ENCODE results near the gene GALNT17.

GALNT17 gene

DNA sequence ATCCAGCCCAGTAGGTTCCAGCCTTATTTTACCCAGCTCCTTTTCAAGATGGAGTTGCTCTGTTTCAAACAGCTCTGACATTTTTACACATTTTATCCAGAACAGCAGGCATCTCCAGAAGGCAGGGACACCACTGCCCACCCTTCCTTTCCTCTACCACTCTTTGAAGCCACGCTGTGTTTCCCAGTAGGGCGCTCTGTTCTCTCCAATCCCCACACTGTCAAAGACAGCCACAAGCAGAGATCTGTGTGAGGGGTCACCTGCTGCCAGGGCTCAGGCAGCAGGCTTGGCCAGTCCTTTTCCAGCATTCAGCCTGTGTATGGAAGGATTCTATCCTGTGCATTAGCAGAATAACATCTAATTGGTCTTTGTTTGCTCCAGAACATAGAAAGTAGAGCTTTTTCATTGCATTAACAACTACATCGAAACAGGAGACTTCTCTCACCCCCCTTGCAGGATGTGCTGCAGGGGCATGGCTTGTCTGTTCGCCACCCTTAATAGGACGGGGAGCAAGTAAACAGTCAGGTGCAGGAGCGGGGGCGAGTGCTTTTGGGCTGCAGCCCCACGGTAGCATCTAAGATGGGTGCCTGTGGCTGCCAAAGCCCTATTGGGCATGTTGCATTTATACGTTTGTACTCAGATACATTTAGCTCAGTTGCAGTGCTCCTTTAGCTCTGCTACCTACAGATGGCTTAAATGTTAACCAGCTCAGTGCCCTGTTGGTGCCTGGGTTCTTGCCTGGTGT lies 326.1 kb downstream of the GALNT17 start:
- H3K4me3 ChIP-seq (ENCODE audit: low read length): no peak overlapping the region
- TF ChIP-seq ZNF274 (IDR thresholded peaks at IDR 0.05; ENCODE audit: low read depth, low read length): no peak

- TF ChIP-seq ZNF274 (IDR thresholded peaks at IDR 0.05; ENCODE audit: low read depth, low read length): no peak
- no peak overlapping the region for H3K4me3 ChIP-seq (ENCODE audit: low read length)
These were observed 327.2 kb downstream of the GALNT17 start for GRCh38 chr7:71459132-71459531.

DNA sequence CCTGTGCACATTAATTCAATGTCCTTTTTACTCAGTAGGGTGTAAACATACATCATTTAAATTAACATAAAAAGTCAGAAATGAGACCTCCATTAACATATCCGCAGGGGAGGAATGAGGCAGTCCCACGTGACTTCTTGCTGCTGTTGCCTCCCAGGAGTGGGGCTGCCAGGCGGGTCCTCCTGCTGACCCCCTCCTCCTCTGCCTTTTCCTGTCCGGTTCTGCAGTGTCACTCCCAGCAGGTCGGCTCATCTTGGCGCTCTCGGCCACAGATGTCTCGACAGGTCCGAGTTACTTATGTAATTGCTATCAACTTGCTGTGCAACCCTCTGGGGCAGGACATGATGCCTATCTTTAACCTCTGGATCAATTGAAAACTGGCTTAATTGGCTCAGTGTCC lies 329.6 kb downstream of the GALNT17 start:
- TF ChIP-seq ZNF274 (IDR thresholded peaks at IDR 0.05; ENCODE audit: low read depth, low read length): no peak
- no peak overlapping the region for H3K4me3 ChIP-seq (ENCODE audit: low read length)

DNA sequence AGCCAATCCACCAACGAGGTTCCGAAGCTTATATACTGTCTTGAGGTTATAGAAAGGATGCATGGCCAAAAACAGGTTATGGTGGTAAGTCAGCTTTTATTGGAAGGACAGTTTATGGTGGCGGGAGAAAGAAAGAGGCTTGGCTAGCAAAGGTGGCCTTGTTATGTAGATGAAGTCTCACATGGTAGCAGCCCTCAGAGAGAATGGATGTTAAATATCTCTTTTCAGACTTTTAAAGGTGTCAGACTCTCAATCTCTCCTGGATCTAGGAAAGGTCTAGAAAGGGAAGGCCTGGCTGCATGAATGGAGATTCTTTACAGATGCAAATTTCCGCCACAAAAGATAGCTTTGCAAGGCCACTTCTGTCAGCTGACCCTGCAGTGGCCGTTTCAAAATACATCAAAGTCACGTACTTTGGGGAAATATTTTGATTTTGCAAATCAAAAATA lies 333.8 kb downstream of the GALNT17 start:
- TF ChIP-seq ZNF274 (IDR thresholded peaks at IDR 0.05; ENCODE audit: low read depth, low read length): no peak
- H3K4me3 ChIP-seq (ENCODE audit: low read length): no peak overlapping the region

- no peak for TF ChIP-seq ZNF274 (IDR thresholded peaks at IDR 0.05; ENCODE audit: low read depth, low read length)
- H3K4me3 ChIP-seq (ENCODE audit: low read length): no peak overlapping the region
These were observed 334.7 kb downstream of the GALNT17 start for GRCh38 chr7:71466448-71467145.

- no peak for TF ChIP-seq ZNF274 (IDR thresholded peaks at IDR 0.05; ENCODE audit: low read depth, low read length)
- H3K4me3 ChIP-seq (ENCODE audit: low read length): no peak overlapping the region
These were observed 338.4 kb downstream of the GALNT17 start for GRCh38 chr7:71470326-71470725.

GRCh38 chr7:71470830-71471229 lies 338.9 kb downstream of the GALNT17 start:
- no peak for TF ChIP-seq ZNF274 (IDR thresholded peaks at IDR 0.05; ENCODE audit: low read depth, low read length)
- H3K4me3 ChIP-seq (ENCODE audit: low read length): no peak overlapping the region

DNA sequence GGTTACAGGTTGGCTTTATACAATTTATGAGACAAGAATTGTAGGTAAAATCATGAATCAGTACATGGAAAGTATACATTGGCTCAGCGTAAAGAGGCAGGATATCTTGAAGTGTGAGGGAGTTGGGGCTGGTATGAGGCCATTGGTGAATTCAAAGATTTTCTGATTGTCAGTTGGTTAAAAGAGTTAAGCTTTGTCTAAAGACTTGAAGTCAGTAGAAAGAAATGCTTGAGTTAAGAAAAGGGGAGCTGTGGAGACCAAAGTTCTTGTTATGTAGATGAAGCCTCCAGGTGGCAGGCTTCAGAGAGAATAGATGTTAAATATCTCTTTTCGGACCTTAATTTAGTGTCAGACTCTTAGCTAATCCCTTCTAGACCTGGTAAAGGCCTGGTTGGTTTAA lies 341.0 kb downstream of the GALNT17 start:
- H3K4me3 ChIP-seq (ENCODE audit: low read length): no peak overlapping the region
- TF ChIP-seq ZNF274 (IDR thresholded peaks at IDR 0.05; ENCODE audit: low read depth, low read length): no peak

- TF ChIP-seq ZNF274 (IDR thresholded peaks at IDR 0.05; ENCODE audit: low read depth, low read length): no peak
These were observed 341.5 kb downstream of the GALNT17 start for GRCh38 chr7:71473366-71473967.

DNA sequence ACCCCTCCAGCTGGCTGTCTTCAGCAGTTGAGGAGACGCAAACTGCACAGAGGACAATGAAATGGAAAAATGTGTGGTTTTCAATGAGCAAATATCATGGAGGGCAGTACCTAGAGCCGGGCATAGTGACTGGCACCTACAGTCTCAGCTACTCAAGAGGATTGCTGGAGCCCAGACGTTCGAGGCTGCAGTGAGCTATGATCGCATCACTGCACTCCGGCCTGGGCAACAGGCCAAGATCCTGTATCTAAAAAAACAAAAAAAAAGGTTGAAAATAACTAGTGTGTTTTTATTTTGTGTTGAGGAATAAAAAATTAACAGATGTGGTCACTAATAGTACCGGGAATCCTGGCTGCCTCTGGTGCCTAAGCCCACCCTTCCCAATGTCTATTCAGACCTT lies 345.5 kb downstream of the GALNT17 start:
- no peak for TF ChIP-seq ZNF274 (IDR thresholded peaks at IDR 0.05; ENCODE audit: low read depth, low read length)
- no peak overlapping the region for H3K4me3 ChIP-seq (ENCODE audit: low read length)

More at GRCh38 chr7:71473366-71473967, 341.5 kb downstream of the GALNT17 start:
- no peak overlapping the region for H3K4me3 ChIP-seq (ENCODE audit: low read length)

DNA sequence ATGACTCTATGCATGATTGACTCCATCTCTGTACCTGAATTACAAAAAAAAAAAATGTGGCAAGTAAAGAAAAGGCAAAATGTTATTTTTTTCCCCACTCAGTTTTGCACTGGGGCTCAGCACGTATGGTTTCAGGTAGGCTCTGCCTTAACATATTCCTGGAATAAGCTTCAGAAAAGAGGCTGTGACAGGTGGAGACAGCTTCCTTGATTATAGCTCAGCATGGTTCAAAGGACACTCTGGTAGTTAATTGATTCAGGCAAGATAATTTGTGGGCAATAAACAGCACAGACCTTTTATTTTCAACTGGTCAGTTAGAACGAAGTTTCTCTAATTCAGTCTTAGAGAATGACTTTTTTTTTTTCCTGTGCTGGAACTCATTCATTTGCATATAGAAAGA lies 347.3 kb downstream of the GALNT17 start:
- H3K4me3 ChIP-seq (ENCODE audit: low read length): no peak overlapping the region
- TF ChIP-seq ZNF274 (IDR thresholded peaks at IDR 0.05; ENCODE audit: low read depth, low read length): no peak

DNA sequence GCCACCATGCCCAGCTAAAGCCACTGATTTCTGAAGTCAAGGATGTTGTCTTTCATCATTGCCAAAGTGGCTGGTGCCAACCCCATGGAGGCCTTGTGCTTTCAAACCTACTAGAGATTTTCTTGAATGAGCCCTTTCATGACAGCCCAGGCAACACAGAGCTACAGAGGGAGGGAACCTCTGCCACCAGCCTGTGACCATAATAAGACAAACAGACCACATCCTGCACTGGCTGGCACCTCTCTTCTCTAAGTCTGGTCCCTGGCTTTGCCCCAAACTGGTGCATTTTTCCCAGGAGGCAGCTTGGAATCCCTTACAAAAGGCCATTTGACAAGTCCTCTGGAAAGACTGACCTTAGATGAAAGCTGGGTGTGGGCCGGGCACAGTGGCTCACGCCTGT lies 348.8 kb downstream of the GALNT17 start:
- H3K4me3 ChIP-seq (ENCODE audit: low read length): no peak overlapping the region
- TF ChIP-seq ZNF274 (IDR thresholded peaks at IDR 0.05; ENCODE audit: low read depth, low read length): no peak

- no peak for TF ChIP-seq ZNF274 (IDR thresholded peaks at IDR 0.05; ENCODE audit: low read depth, low read length)
- H3K4me3 ChIP-seq (ENCODE audit: low read length): no peak overlapping the region
These were observed 350.3 kb downstream of the GALNT17 start for GRCh38 chr7:71482284-71482683.

DNA sequence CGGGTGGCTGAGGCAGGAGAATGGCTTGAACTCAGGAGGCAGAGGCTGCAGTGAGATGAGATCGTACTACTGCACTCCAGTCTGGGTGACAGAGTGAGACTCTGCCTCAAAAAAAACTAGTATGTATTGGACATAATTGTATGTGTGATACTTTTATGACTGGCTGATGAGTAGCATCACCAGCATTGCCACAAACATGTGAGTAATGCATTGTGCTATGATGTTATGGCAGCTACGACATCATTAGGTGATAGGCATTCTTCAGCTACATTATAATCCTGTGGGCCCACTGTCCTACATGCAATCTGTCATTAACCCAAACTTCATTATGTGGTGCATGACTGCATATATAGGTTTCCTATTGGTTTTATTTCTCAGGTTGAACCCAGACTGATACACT lies 352.4 kb downstream of the GALNT17 start:
- H3K4me3 ChIP-seq (ENCODE audit: low read length): no peak overlapping the region
- TF ChIP-seq ZNF274 (IDR thresholded peaks at IDR 0.05; ENCODE audit: low read depth, low read length): no peak

DNA sequence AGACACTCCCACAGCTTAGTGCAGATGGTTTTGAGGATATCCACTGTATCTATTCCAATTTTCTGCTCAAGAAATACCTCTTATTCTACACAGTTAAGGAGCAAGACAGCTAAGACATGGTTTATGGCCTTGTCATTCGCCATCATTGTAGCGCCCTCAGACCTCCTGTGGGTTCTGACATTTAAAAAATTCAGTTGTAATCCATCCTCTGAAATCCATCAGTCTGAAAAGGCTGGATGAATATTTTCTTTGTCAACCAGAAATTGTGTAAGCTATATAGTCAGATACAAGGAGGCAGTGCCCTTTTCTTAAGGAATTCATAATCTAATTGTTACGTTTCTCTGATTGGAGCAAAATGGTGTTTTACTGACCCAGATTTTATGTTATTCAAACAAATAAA lies 353.6 kb downstream of the GALNT17 start:
- no peak overlapping the region for H3K4me3 ChIP-seq (ENCODE audit: low read length)
- TF ChIP-seq ZNF274 (IDR thresholded peaks at IDR 0.05; ENCODE audit: low read depth, low read length): no peak
